HEK293 (cell line): ENCODE measurements around the gene KIRREL1.

Source experiments
- CTCF ChIA-PET: fragments of 350-600 bp; formaldehyde crosslinking; extraction: SDS; loops from one replicate; lab custom pipeline; 2021; ENCODE audit warnings: antibody characterized with exemption; lab: Yijun Ruan, JAX
- POLR2A ChIA-PET: fragments of 300-600 bp; formaldehyde crosslinking; extraction: SDS; loops from one replicate; lab custom pipeline; 2020; ENCODE audit warnings: antibody characterized with exemption, inconsistent platforms; lab: Yijun Ruan, JAX
- H3K27ac ChIP-seq: fragments of 200-500 bp; sonication (Bioruptor generic); 2 replicates; pipeline ENCODE4 v1.5.1; 2014; ENCODE audit warnings: low read depth, low read length, control low read depth, inconsistent platforms; ENCODE audit errors: extremely low read depth
- H3K36me3 ChIP-seq, 2 experiments: fragments of 200-500 bp in 1 of 2; sonication (Bioruptor generic) in 1 of 2; 1 replicate in 1 of 2; 2 replicates in 1 of 2; pipeline ENCODE4 v1.5.1; 2014 to 2017; ENCODE audit warnings: inconsistent platforms in 2 of 2, low read length in 2 of 2; ENCODE audit not compliant: control insufficient read depth in 2 of 2, insufficient read depth in 1 of 2
- H3K4me1 ChIP-seq: fragments of 200-500 bp; sonication (Bioruptor generic); 2 replicates; pipeline ENCODE4 v1.5.1; 2014; ENCODE audit warnings: mild to moderate bottlenecking, low read length, inconsistent platforms; ENCODE audit not compliant: control insufficient read depth, insufficient read depth
- H3K4me3 ChIP-seq: 2 replicates; pipeline ENCODE4 v1.5.1; 2011; ENCODE audit warnings: low read depth, mild to moderate bottlenecking, control low read depth, low read length, moderate library complexity
- H3K9me3 ChIP-seq: fragments of 200-500 bp; sonication (Bioruptor generic); 2 replicates; pipeline ENCODE4 v1.5.1; 2014; ENCODE audit warnings: low read depth, low read length, inconsistent platforms; ENCODE audit not compliant: control insufficient read depth, insufficient read depth
- GLI4 ChIP-seq: fragments of 450-650 bp; formaldehyde crosslinking; IDR thresholded peaks from 2 replicates; pipeline ENCODE4 v1.5.1; 2016; ENCODE audit warnings: missing biosample characterization, missing genetic modification characterization
- OVOL3 ChIP-seq: fragments of 450-650 bp; formaldehyde crosslinking; IDR thresholded peaks from 2 replicates; pipeline ENCODE4 v1.5.1; 2016; ENCODE audit warnings: missing biosample characterization, missing genetic modification characterization
- PBX3 ChIP-seq: sonication (generic); formaldehyde crosslinking; IDR thresholded peaks from 2 replicates; pipeline ENCODE4 v1.8.1; 2022; ENCODE audit warnings: mild to moderate bottlenecking, moderate library complexity, missing genetic modification reagents
- REST ChIP-seq: fragments of 450-650 bp; formaldehyde crosslinking; IDR thresholded peaks from 2 replicates; pipeline ENCODE4 v1.5.1; 2016; ENCODE audit warnings: missing biosample characterization, missing genetic modification characterization
- SP2 ChIP-seq: fragments of 450-650 bp; formaldehyde crosslinking; IDR thresholded peaks from 2 replicates; pipeline ENCODE4 v1.5.1; 2016; ENCODE audit warnings: missing biosample characterization, missing genetic modification characterization
- ZBTB20 ChIP-seq: fragments of 450-650 bp; formaldehyde crosslinking; IDR thresholded peaks from 2 replicates; pipeline ENCODE4 v1.5.1; 2016; ENCODE audit warnings: missing biosample characterization, missing genetic modification characterization
- ZFP41 ChIP-seq: fragments of 450-650 bp; formaldehyde crosslinking; IDR thresholded peaks from 2 replicates; pipeline ENCODE4 v1.5.1; 2016; ENCODE audit warnings: missing biosample characterization, missing genetic modification characterization, borderline replicate concordance
- ZNF10 ChIP-seq: fragments of 450-650 bp; formaldehyde crosslinking; IDR thresholded peaks from 2 replicates; pipeline ENCODE4 v1.5.1; 2017; ENCODE audit warnings: missing biosample characterization, missing genetic modification characterization
- ZNF184 ChIP-seq: fragments of 450-650 bp; IDR thresholded peaks from 2 replicates; pipeline ENCODE4 v1.5.1; 2018; ENCODE audit warnings: missing biosample characterization, mild to moderate bottlenecking, missing genetic modification characterization
- ZNF19 ChIP-seq: fragments of 450-650 bp; formaldehyde crosslinking; IDR thresholded peaks from 2 replicates; pipeline ENCODE4; 2016; ENCODE audit warnings: missing biosample characterization, missing genetic modification characterization, low read depth
- ZNF280D ChIP-seq: fragments of 450-650 bp; formaldehyde crosslinking; IDR thresholded peaks from 2 replicates; pipeline ENCODE4 v1.5.1; 2016; ENCODE audit warnings: missing biosample characterization, missing genetic modification characterization
- ZNF292 ChIP-seq: fragments of 450-650 bp; formaldehyde crosslinking; IDR thresholded peaks from 2 replicates; pipeline ENCODE4 v1.5.1; 2016; ENCODE audit warnings: low read depth, missing biosample characterization, missing genetic modification characterization, borderline replicate concordance
- ZNF302 ChIP-seq: fragments of 450-650 bp; formaldehyde crosslinking; IDR thresholded peaks from 2 replicates; pipeline ENCODE4 v1.5.1; 2016; ENCODE audit warnings: missing biosample characterization, missing genetic modification characterization, low read depth
- ZNF311 ChIP-seq: fragments of 450-650 bp; formaldehyde crosslinking; IDR thresholded peaks from 2 replicates; pipeline ENCODE4 v1.5.1; 2017; ENCODE audit warnings: missing biosample characterization, missing genetic modification characterization, borderline replicate concordance
- ZNF341 ChIP-seq: fragments of 450-650 bp; formaldehyde crosslinking; IDR thresholded peaks from 2 replicates; pipeline ENCODE4; 2016; ENCODE audit warnings: low read depth, missing biosample characterization, missing genetic modification characterization
- ZNF354C ChIP-seq: fragments of 450-650 bp; formaldehyde crosslinking; IDR thresholded peaks from 2 replicates; pipeline ENCODE4 v1.5.1; 2016; ENCODE audit warnings: missing biosample characterization, missing genetic modification characterization, low read depth, borderline replicate concordance
- ZNF404 ChIP-seq: fragments of 450-650 bp; formaldehyde crosslinking; IDR thresholded peaks from 2 replicates; pipeline ENCODE4 v1.5.1; 2017; ENCODE audit warnings: missing biosample characterization, missing genetic modification characterization
- ZNF426 ChIP-seq: fragments of 450-650 bp; formaldehyde crosslinking; IDR thresholded peaks from 2 replicates; pipeline ENCODE4 v1.5.1; 2017; ENCODE audit warnings: missing biosample characterization, missing genetic modification characterization, mild to moderate bottlenecking, inconsistent platforms, moderate library complexity
- ZNF560 ChIP-seq: fragments of 450-650 bp; formaldehyde crosslinking; IDR thresholded peaks from 2 replicates; pipeline ENCODE4 v1.5.1; 2017; ENCODE audit warnings: missing biosample characterization, missing genetic modification characterization, borderline replicate concordance
- ZNF600 ChIP-seq: fragments of 450-650 bp; formaldehyde crosslinking; IDR thresholded peaks from 2 replicates; pipeline ENCODE4 v1.5.1; 2016; ENCODE audit warnings: missing biosample characterization, missing genetic modification characterization
- ZNF610 ChIP-seq: fragments of 450-650 bp; formaldehyde crosslinking; IDR thresholded peaks from 2 replicates; pipeline ENCODE4 v1.5.1; 2016; ENCODE audit warnings: missing biosample characterization, missing genetic modification characterization, borderline replicate concordance
- ZNF623 ChIP-seq: fragments of 450-650 bp; formaldehyde crosslinking; IDR thresholded peaks from 2 replicates; pipeline ENCODE4 v1.5.1; 2016; ENCODE audit warnings: missing biosample characterization, missing genetic modification characterization
- ZNF677 ChIP-seq: fragments of 450-650 bp; IDR thresholded peaks from 2 replicates; pipeline ENCODE4 v1.5.0; 2018; ENCODE audit warnings: missing biosample characterization, mild to moderate bottlenecking, missing genetic modification characterization, moderate library complexity
- ZNF76 ChIP-seq: fragments of 450-650 bp; formaldehyde crosslinking; IDR thresholded peaks from 2 replicates; pipeline ENCODE4; 2016; ENCODE audit warnings: low read depth, missing biosample characterization, missing genetic modification characterization, borderline replicate concordance
- ZNF785 ChIP-seq: fragments of 450-650 bp; formaldehyde crosslinking; IDR thresholded peaks from 2 replicates; pipeline ENCODE4 v1.5.1; 2016; ENCODE audit warnings: missing biosample characterization, missing genetic modification characterization
- ZNF791 ChIP-seq: fragments of 450-650 bp; formaldehyde crosslinking; IDR thresholded peaks from 2 replicates; pipeline ENCODE4 v1.5.1; 2016; ENCODE audit warnings: missing biosample characterization, missing genetic modification characterization
- ZNF792 ChIP-seq: fragments of 450-650 bp; formaldehyde crosslinking; IDR thresholded peaks from 2 replicates; pipeline ENCODE4 v1.5.1; 2016; ENCODE audit warnings: missing biosample characterization, missing genetic modification characterization
- ZNF837 ChIP-seq: fragments of 450-650 bp; formaldehyde crosslinking; IDR thresholded peaks from 2 replicates; pipeline ENCODE4 v1.5.1; 2016; ENCODE audit warnings: missing biosample characterization, missing genetic modification characterization
- ZSCAN18 ChIP-seq: fragments of 450-650 bp; formaldehyde crosslinking; IDR thresholded peaks from 2 replicates; pipeline ENCODE4 v1.5.1; 2016; ENCODE audit warnings: missing biosample characterization, missing genetic modification characterization

KIRREL1 gene

GRCh38 chr1:157966031-157966537 is 27.4 kb upstream of the KIRREL1 start:
- Histone ChIP-seq H3K36me3 (no peaks in the 10 kb centered on the region), H3K4me3 (no peak overlapping the region), H3K9me3 (no peaks in the 10 kb centered on the region), H3K27ac (no peak overlapping the region), H3K4me1 (no peaks in the 10 kb centered on the region)
- TF ChIP-seq ZNF404 (tag by site-specific recombination) (no peak), GLI4 (no peak), ZNF785 (no peak), ZNF311 (tag by site-specific recombination) (no peak), SP2 (no peak), ZNF354C (tag by site-specific recombination) (no peak), ZNF19 (tag by site-specific recombination) (no peak), ZNF623 (tag by site-specific recombination) (no peak), OVOL3 (no peak), ZNF302 (no peak), ZNF341 (tag by site-specific recombination) (no peak), PBX3 (CRISPR knock-in tag) (no peak), ZNF791 (no peak), ZNF280D (no peak), ZNF837 (tag by site-specific recombination) (no peak), ZNF426 (tag by site-specific recombination) (no peak), ZBTB20 (tag by site-specific recombination) (no peak), ZNF184 (tag by site-specific recombination) (no peak), ZNF600 (tag by site-specific recombination) (no peak)
- ChIA-PET CTCF (interaction anchor here (0.9 to 18.5 kb wide), 5 partner anchors 17 to 154 kb away, joined by 3 to 805 read pairs (median 4); a partner anchor contains a TSS), POLR2A (no interaction called here)

GRCh38 chr1:157967205-157967604 is 26.2 kb upstream of the KIRREL1 start:
- H3K4me3 ChIP-seq: no peak overlapping the region
- ChIA-PET CTCF (interaction anchor here (0.7 to 18.5 kb wide), 7 partner anchors 10 to 1863 kb away, joined by 3 to 805 read pairs (median 5); a partner anchor contains a TSS), POLR2A (no interaction called here)
- no peaks in the 10 kb centered on the region for H3K36me3 ChIP-seq
- H3K4me1 ChIP-seq: no peaks in the 10 kb centered on the region
- no peaks in the 10 kb centered on the region for H3K9me3 ChIP-seq
- H3K27ac ChIP-seq: no peak overlapping the region
- no peak for TF ChIP-seq ZNF560 (tag by site-specific recombination)
- no peak for TF ChIP-seq ZNF292 (tag by site-specific recombination)
- no peak for TF ChIP-seq ZNF792
- no peak for TF ChIP-seq ZFP41 (tag by site-specific recombination)
- TF ChIP-seq ZNF76: no peak
- no peak for TF ChIP-seq ZNF10
- TF ChIP-seq ZNF610 (tag by site-specific recombination): no peak
- no peak for TF ChIP-seq ZNF677
- TF ChIP-seq ZSCAN18 (tag by site-specific recombination): no peak
- TF ChIP-seq REST (tag by site-specific recombination): no peak
